Right forelimb (tissue), 1 donor: ENCODE data around the gene RALGAPA2.

Experiments
- DNase-seq: peaks from one replicate; pipeline ENCODE4 v3.0.0-alpha.2; 2018

The RALGAPA2 gene

DNA sequence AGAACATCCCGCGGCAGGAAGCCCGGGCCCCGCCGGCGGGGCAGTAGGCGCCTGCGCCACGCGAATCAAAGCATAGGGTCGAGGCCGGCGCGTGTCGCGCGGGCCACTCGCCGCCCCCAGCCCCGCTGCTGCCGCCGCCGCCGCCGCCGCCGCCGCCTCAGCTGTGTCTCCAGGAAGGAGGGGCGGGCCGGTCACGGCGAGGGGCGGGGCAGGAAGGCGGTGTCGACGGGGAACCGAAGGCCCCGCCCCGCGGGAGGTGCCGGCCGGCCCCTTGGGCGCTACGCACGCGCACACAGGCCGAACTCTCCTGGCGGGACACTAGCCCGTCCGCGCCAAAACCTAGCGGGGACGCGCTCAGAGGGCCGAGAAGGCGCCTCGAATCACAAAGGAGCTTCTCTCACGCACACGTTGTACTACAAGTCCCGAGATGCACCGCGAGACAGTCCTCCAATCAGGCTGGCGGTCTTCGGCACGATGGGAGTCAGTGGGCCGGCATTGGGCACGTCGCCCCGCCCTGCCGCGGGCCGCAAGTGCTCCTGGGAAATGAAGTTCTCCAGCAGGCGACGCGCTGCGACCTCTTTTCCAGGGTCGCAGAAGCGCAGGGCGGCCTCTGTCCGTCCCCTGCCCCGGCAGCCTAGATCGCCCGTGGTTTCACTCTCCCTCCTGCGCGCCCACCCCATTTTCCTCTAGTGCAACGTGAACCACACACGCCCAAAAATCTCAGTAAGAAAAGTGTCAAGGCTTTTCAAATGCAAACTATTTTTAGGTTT lies at the start of gene RALGAPA2:
Gene RALGAPA2, minus strand, starts transcription at position 171 of the 770 bp plus-strand sequence. Its CDS starts 164 bp downstream, at position 7.
- DNase-seq, result peak; percentile 97

- no peak for DNase-seq
These were observed 48.9 kb upstream of the RALGAPA2 start for GRCh38 chr20:20761301-20761700.

DNA sequence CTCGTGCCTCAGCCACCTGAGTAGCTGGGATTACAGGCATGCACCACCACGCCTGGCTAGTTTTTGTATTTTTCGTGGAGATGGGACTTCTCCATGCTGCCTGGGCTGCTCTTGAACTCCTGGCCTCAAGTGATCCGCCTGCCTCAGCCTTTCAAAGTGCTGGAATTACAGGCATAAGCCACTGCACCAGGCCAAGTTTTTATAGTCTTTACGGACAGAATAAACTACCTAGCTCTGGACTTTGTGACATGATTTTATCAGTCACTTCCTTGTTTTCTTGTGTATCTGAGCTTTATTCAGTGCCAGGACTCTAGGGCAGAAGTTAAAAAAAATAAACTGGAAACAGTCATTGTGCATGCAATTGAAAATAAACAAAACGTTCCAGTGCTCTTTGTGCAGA lies 46.7 kb upstream of the RALGAPA2 start:
- DNase-seq, result no peak

DNA sequence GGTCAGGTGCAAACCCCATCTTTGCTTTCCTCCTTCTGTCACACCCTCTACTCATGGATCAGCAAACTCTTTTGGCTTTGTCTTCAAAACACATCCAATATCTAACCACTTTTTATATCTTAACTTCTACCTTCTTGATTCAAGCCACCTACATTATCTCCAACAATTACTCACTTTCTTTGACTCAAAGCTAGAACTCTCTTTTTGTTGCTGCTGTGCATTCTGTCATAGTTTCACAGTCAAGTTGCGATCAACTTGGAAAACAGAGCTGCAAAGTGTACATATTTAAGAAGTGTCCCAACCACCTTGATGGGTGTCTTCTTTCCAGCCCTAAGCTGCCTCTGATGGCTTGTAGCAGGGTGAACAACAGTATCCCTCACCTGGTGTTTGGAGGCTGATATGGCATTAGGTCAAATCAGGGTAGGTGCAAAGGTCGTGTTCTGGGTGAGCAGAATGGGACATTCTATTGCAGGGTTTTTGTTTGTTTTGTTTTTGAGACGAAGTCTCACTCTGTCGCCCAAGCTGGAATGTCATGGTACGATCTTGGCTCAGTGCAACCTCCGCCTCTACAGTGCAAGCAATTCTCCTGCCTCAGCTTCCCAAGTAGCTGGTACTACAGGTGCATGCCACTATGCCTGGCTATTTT lies 43.4 kb upstream of the RALGAPA2 start:
- DNase-seq, result no peak

DNA sequence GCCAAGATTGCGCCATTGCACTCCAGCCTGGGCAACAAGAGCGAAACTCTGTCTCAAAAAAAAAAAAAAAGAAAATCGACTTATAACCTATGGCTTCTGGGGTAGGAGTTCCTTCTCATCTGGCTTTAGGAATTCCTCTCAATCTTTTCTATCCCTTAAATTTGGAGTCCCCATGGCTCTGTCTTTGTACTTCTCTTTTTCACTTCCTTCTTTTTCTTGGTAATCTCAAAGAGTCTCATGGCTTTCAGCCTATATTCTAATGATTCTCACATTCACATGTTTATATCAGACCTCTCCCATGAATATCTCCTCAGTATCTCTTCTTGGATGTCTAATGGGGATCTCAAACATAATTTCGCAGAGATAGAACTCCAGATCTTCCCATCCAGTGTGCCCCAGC lies 42.8 kb upstream of the RALGAPA2 start:
- DNase-seq, result no peak

GRCh38 chr20:20754714-20755113 lies 42.3 kb upstream of the RALGAPA2 start:
- no peak for DNase-seq

GRCh38 chr20:20752712-20753111 lies 40.3 kb upstream of the RALGAPA2 start:
- no peak for DNase-seq

GRCh38 chr20:20747298-20747697 lies 34.9 kb upstream of the RALGAPA2 start:
- no peak for DNase-seq

DNA sequence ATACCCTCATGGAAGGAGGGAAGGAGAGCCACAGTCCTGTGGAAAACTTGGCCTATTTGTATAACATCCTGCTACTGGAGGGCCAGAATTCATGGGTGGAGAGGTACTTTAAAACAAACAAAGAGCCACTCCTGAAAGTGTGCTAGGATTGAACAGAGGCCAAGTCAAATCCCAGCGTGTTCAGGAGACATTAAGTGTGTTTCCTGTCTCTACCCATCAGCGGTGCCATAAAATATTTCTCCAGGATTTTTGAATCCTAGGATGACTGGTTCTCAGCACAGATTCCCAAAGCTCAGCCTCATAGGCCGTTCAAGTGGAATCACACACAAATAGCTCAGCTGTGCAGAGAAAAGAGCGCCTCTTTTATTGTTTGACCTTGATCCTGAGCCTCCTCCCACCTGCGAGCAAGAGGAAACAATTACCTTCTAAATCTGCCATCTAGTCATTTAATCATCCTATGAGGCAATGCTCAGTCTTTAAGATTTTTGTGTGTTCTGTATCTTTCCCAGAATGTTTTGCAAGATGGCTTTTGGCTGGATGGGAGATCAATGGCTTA lies 31.8 kb upstream of the RALGAPA2 start:
- DNase-seq, result no peak

DNA sequence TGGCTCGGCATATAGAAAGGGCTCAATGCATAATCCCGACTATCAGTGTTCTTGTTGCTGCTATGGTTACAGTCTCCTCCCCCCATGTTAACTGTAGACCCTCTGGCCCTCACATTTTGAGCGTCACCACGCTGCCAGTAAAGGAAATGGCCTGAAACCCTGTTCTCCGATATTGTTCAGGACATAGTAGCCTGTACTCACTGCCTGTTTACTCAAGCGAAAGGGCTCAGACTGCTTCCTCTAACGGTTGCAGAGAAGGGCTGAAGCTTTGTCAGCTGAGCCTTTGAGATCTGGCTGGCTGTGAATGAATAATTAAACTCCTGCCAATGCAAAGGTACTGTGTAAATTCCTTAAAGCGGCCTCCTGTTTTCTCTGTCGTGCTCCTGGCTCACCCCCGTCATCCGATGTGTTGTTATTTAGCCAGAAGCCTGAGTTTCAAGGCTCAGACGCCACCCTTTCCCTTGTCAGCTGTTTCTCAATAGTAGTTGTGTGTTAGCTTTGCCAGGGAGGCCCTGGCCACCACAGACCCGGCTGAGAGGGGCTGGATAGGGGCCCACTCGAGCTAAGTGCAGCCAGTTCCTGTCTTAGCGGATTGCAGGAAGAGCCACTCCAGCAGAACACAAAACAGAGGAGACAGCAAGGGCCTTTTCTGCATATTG lies 31.2 kb upstream of the RALGAPA2 start:
- peak; percentile 86 for DNase-seq

- no peak for DNase-seq
These were observed 28.9 kb upstream of the RALGAPA2 start for GRCh38 chr20:20741087-20742045.

DNA sequence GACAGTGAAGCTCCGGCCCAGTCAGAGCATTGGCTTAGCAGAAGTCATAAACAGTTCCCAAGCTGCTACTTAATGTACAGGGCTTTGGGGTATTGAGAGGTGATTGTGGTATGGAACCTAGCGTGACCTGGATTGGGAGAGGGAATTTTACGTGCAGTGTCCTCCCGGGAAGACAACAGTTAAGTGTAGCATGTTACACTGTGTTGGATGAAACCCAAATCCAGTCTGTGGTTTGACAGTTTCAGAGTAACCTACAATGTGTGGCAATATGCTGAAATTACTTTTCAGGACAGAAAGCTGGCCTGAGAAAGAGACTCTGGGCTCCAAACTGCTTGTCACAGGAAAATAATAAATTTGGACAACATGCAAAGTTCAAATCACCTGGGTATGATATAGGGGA lies 28.1 kb upstream of the RALGAPA2 start:
- no peak for DNase-seq

DNA sequence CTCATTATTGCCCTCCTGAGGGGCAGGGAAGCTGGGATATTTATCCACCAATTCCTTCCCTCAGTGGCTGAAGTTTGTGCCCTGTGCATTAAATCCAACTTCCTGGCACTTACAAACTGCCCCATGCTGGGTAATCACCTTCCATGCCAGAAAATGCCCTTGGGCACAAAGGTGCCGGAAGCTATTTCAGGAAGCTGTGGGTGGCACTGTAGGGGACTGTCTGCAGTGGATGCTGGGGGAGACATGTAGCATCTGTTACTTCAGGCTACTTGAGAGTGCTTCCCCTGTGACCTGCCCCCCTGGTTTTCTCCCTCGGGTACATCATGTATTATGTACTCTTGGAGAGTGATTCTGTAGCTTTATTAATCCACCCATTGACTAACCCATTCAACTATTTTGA lies 24.7 kb upstream of the RALGAPA2 start:
- DNase-seq, result no peak

DNA sequence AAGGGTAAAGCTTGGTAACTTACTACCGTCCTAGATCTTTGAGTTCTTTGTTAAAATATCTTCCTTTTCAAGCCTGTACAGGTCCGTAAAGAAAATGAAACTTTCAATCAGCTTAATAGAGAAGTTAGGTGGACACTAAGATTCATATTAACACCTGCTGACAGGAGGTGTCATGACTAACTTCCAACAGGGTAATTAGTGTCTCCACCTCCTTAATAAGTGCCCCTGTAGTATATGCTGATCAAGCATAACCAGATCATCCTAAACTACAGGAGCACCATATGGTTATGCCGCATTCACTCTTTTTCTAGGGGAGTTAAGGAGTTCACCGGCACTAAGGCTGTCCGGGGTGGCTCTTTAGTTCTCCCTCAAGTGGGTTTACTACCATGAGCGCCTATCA lies 23.9 kb upstream of the RALGAPA2 start:
- no peak for DNase-seq

- no peak for DNase-seq
These were observed 22.1 kb upstream of the RALGAPA2 start for GRCh38 chr20:20734475-20734948.

DNA sequence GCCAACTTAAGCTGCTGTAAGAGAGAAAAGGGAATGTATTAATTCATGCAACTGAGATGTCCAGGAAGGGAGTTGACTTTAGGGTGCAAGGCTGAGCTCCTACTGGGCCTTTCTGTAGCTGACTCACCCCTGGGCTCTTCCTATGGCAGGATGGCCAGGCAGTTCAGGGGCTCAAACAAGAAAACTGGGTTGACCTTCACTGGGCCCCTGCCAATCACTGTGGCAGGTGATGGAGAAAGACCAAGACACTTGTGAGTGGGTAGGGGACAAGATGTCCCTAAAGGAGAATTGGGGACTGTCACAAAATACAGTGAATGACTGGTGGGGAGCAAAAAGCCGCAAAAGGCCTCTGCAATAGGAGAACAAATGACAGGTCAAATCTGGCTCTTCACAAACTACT lies 21.5 kb upstream of the RALGAPA2 start:
- DNase-seq, result no peak

DNA sequence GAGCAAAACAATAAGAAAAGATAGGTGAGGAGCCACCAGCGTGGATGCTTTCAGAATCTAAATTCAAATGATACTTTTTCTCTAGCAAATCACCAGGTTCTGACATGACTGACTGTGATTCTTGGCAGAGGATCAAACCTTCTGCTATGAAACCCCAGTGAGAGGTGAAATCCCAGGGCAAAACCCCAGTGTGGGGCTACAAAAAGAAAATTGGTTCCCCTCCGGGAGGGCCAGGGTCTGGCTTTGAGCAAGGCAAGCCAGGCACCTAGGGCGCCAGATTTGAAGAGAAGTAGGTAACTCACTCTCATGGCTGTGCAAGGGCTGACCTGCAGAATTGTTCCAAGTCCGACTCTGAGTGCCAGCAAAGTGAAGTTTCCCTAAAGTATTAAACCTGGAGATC lies 20.2 kb upstream of the RALGAPA2 start:
- DNase-seq, result no peak

DNA sequence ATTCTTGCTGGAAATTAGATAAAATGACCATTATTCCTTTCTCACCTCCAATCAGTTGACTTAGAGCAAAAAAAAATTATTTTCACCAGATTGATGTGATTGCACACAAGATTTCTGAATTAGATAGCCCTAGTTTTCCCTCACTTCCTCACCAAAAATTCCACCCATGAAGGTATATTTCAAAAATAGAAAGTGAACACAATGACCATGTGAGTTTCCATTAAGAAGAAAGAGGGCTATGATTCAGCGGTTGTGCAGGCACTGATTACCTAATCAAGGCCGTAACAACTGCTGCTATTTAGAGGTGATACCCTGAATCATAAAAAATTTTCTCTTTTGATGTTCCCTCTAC lies 19.5 kb upstream of the RALGAPA2 start:
- DNase-seq, result no peak

DNA sequence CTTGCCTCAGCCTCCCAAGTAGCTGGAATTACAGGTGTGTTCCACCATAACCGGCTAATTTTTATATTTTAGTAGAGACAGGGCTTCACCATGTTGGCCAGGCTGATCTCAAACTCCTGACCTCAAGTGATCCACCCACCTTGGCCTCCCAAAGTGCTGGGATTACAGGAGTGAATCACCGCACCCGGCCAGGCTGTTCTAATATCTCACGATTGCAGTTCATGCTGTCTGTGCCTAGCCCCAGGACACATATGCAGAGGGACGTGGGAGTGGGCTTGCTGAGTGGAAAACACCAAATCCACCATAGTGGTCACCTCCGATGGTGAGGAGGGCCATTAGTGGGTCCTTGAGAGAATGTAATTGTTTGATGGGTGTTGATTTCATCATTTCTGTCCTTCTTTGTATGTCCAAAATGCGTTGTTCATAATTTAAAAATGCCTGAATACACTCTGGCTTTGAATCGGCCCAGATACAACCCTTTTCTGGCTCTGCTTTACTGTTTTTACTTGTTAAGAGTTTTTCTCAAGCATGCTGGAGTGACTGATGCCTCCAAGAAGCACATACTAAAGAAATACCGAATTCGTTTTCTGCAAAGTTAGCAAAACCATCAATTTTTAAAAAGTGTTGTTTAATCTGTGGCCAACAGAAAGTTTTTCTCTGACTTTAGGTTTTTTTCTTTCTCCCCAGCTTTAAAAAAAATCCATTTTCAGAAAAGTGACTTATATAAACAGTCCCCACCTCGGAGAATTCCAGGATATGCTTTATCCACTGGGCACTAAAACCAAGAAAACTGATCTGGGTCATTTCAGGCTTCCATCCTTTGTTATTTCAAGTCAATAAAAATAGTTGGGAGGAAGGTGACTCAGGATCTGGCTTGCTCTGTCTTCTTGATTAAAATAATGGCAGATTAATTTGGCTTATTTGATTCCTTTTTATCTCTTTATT lies 18.8 kb upstream of the RALGAPA2 start:
- no peak for DNase-seq

DNA sequence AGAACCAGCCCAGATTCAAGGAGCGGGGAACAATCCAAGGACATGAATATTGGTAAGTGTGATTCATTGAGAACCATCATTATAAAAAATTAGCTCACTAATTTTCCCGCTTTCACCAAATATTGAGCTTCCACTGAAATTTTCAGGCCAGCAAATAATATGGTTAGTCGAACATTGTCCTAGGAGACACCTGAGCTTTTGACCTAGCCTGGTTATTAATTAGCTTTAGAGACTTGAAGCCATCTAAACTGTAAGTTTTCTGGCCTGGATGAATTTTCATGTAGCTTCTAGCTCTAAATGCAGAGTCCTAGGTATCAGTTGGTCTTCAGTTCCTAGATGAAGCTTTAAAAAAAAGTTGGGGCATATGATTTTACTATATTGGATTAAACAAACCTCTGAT lies 17.1 kb upstream of the RALGAPA2 start:
- no peak for DNase-seq

- DNase-seq, result no peak
These were observed 9.0 kb upstream of the RALGAPA2 start for GRCh38 chr20:20721489-20721888.
